HG02970 (cell line): ENCODE data around the gene THEM4.
"Not testable (repeated sequence)": the region's sequence is repeated elsewhere in the genome, so short reads cannot be mapped to it uniquely, and the experiment has no call there.

Experiments
- ATAC-seq: cut with Tn5 transposase; IDR thresholded peaks from one replicate; pipeline ENCODE4 v1.9.1; 2021; ENCODE audit warnings: mild to moderate bottlenecking, moderate library complexity, moderate number of reproducible peaks; ENCODE audit not compliant: unreplicated experiment, low FRiP score

Gene THEM4

DNA sequence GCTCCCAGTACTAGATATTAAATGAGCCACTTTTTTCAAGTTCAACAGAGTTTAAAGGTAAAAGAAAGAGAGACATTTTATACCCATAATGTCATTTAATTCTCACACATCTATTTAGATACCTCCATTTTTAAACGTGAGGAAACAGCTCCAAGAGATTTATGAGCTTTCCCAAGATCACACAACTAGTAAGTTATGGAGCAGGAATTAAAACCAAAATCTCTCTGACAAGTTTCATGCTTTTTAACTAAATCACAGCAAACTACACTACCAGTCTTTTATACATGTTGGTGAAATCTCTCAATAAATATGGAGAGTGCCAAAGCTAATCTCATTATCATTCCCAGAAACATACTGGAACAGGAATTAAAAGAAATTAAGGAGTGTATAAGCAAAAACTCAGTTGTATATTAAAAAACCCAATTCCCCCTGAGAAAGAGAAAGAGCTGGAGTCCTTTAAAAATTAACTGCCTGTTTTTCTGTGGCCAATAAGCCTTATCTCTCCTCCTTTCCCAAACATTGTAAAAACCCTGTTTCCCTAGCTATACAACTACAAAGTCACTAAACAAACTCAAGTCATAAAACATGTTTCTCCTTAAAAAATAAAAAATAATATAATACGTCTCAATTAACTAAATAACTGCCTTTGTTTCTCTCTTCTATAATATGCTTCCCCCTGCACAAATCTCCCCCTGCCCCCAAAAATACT is 26.7 kb upstream of the THEM4 start:
- no peak for ATAC-seq

DNA sequence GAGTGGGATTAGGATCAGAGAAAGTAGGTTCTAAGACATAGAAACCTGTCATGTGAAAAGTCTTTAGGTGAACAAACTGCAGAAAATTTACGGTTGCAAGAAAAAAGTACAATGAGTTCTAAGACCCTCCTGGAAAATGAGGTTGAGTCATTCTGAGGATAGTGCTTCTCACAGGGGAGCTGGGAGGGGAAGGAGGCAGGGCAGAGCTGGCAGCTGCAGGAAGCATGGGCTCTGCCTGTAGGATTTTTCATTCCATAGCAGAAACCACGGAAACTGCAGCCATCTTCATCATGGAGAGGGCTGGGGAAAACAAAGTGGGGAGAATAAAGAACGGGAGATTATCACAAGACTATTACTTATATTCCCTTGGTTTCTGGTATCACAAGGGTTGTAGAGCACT is 25.8 kb upstream of the THEM4 start:
- ATAC-seq, result no peak

DNA sequence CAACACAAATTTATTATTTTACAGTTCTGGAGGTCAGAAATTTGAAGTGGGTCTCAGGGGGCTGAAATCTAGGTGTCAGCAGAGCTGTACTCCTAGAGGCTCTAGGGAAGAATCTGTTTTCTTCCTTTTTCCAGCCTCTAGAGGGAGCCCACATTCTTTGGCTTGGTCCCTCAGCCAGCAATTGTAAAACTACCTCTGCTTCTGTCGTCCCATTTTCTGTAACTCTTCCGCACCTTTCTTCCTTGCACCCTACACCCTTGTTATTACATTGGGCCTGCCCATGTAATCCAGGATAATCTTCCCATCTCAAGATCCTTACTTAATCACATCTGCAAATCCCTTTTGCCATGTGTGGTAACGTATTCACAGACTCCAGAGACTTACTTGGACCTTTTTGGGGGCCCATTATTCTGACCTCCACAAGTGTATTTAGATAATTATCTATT is 24.8 kb upstream of the THEM4 start:
- ATAC-seq, result no peak

DNA sequence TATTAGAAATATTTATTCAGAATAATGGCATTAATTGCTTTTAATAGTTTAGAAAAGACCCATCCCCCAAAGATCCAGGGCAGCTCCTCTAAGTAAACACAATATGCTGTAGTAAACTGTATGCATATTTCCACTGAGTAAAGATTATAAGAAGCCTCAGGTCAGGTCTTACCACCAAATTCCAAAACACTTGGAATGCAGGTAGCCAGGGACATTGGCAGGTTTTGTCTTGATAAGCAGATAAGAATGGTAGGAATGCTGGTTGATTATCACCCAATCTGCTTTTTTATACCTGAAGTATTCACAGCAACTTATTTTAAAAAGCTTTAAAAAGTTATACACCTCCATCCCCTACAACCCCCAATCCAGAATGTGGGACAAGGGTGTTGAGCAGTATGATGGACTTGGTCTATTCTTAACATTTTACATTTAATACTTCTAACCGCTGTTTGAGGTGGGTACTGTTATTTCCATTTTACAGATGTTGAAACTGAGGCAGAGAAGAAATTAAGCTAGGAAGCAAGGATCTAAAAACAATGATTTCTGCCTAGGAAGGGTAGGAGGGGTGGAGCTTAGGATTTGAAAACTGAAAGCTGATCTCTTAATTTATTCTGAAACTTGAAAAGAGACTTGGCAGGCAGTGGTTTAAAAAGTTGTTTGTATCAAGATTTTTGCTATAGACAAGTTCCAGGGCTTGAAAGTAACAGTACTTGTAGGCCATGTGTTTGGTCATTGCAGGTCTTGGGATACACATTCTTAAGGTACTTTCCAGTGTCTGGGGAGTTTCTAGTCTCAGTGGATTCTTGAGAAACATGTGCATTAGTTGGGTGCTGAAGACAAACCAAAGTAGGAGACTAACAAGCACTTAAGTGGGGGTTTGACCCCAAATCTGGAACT is 15.6 kb upstream of the THEM4 start:
- no peak for ATAC-seq

DNA sequence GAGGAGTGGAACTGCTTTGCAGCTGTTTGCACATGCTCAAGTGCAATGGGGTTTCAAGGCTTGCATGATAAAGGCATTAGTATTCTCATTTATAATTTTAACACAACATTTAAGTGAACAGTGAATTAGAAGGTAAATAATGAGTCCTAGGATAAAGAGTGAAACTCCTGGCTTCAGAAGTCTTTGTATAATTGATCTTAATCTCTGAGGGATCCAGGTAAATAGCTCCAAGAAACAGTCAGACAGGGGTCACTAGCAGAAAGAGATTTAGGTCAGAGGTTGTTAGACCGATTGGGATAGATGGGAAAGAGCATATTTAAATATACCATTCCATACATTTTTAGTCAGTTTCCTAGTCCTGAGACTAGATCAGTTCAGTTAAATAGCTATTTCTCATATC is 14.1 kb upstream of the THEM4 start:
- no peak for ATAC-seq

DNA sequence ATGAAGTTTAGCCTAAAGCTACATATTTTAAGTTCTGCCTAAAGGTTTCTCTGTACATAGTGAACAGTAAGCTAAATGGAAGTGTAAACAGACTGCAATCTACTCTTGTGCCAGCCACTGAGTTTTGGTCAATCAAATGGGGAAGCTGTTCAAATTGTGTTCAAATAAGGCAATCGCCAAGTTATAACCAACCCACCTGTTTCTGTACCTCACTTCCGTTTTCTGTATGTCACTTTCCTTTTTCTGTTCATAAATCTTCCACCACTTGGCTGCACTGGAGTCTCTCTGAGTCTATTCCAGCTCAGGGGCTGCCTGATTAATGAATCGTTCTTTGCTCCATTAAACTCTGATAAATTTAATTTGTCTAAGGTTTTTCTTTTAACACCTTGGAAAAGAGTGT is 10.8 kb upstream of the THEM4 start:
- no peak for ATAC-seq

DNA sequence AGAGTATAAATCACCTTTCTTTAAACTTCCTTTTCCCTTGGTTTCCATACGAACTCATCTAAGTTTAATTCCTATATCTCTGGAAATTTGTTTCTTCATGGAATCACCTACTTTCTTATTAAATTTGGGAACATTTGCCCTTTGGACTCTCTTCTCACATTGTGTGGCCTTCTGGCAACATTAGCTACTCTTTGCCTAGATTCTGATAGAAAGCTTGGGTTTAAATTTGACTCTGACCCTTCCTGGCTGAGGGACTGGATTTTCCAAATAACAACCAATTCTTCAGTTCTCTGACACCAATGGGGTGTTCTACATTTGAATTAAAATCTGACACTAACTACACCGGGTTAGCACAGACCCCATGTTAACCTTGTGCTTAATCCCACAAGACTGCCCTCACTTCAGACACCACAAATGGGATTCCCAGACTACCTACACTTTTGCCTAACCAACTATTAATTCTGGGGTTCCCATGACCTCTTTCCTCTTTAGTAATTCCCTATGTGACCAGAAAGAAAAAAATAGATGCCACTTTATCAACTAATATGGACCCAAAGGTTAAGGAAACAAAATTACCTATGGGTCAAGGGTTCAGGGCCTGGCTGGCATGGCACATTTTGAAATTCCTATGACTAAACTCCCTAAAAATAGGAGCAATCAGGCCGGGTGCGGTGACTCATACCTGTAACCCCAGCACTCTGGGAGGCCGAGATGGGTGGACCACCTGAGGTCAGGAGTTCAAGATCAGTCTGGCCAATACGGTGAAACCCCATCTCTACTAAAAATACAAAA is 9.7 kb upstream of the THEM4 start:
- ATAC-seq, result no peak

DNA sequence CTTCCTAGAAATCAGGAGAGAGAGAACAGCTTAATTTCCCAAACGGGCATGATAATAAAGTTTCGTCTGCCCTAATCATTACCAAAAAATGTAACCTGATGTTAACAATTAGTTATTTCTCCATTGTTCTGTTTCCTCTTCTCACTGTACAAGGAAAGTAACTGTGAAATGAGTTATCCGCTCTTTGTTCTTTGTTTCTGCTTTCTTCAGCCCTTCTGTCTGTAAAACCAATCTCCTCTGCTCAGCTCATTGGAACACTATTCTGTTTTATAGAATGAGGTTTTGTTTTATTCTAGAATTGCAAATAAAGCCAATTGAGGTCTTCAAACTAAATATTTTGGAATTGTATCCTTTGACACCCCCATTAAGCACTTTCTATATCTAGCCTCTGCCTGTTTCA is 8.8 kb upstream of the THEM4 start:
- no peak for ATAC-seq

DNA sequence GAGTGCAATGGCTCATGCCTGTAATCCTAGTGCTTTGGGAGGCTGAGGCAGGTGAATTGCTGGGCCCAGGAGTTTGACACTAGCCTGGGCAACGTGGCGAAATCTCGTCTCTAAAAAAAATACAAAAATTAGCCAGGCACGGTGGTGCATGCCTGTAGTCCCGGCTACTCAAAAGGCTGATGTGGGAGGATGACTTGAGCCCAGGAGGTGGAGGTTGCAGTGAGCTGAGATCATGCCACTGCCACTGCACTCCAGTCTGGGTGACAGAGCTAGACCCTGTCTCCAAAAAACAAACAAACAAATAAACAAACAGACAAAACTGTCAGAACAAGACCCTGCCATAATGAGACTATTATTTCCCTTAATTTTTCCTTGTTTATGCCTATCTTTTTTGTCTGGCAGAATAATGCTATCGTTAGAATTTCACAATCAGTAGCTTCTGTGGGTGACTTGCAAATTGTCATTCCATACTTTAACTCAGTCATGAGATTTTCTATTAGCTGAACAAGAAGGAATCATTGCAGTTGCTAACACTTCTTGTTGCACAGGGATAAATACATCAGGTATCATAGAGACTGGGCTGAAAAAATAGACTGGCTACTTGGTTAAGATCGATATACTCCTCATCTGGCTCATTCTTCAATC is 7.5 kb upstream of the THEM4 start:
- no peak for ATAC-seq

DNA sequence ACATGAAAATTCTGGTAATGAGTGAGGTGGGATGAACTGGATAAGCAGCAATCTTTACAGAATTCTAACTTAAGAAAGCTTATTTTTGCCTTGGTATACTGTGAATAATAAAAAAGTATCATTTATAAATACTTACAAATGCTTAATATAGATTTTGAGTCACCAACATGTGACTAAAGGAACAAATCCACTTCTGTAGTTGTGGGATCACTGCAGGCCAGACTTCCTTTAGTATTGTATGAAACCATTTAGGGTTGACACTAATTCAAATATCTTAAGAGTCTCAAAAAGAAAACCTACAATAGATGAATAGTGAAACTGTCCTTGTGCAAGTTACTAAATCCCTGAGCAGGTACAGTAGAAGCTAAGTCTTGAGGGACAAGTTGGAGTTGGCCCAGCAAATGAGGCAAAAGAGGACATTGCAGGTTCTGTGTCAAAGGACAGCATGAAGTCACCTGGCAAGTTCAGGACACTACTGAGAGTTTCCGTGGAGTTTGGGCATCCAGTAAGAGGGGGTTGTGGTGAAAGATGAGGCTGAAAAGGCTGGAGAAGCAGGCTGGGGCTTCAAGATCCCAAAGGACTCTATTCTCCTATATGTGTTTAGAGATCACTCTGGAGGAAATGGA is 5.9 kb upstream of the THEM4 start:
- ATAC-seq, result no peak

DNA sequence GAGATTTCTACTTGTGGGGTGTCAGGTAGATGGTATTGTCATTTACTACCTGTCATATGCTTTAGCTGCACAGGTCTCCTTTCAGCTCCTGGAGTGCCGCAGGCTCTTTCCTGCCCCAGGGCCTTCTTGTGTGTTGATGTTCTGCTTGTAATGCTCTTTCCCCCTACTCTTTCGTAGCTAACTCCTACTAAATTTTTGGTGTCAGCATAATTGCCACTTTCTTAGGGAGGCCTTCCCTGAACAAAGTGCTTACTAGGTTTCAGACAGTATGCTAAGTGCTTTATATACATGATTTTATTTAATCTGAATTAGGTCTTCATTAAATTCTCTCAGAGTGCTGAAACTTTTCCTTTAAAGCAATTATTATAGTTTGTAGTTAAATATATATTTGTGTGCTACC is 4.8 kb upstream of the THEM4 start:
- no peak for ATAC-seq

DNA sequence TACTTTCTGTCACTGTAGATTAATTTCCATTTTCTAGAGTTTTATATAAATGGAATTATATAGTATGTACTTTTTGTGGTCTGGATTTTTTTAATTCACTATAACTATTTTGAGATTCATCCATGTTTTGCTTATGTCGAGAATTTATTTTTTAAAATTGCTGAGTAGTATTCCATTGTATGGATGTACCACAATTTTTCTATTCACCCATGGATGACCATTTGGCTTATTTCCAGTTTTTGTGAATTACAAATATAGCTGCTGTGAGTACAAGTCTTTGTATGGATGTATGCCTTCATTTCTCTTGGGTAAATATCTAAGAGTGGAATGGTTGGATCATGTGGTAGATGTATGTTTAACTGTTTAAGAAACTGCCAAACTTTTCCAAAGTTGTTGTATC is 3.7 kb upstream of the THEM4 start:
- ATAC-seq, result no peak

DNA sequence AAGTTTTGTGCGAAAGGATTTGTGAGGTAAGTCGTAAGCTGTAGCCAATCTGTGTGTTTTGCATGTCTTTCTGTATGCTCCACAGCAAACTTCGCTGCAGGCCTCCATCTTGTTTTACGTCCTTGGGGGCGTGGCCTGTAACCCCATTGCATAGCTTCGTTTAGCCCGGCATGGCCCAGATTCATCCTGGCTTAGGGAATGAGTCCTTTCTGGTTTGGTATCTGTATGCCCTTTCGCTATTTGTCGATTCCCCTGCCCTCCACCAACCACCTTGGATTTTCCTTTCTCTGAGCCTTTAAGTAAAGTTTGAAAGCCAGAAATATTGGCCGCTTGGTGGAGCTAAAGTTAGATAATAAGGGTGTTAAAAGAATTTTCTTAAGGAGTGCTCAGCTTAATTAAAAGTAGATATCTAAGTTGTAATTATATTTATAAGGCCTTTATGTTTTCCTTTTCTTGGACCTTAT is 1.1 kb downstream of the THEM4 start:
- ATAC-seq, result no peak

DNA sequence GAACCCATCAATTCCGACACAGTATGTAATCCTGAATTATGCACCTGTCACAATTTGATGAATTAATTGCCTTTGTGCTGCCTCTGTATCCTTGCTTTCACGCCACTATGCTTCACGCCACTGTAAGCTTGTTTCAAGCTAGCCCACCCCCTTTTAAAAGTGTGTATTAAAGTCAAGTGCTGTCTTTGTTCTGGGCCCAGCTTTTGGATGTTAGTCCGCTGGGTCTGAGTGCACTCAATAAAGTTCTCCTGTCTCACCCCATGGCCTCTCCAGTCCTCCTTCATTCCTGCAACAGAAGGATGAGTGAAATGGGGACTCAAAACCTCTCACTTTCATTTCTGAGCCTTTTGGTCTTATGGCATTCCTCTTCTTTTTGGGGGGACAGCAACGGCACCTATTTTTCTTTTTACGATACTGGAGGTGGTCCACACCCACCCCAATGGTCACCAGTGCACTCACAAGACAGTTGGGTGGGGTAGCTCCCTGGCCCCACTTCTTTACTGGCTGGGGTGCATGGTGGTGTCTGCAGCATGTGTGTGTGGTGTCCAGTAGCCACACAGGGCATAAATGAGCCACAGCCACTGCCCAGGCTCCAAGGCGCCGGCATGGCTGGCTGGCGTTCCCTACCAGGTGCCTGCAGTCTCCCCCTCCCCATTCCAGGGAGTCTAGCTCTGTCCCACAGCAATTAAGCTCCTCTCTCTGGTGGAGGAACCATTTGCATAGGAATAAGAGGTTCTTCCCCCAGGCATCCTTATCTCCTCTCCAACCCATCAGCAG is 1.8 kb downstream of the THEM4 start:
- no peak for ATAC-seq

DNA sequence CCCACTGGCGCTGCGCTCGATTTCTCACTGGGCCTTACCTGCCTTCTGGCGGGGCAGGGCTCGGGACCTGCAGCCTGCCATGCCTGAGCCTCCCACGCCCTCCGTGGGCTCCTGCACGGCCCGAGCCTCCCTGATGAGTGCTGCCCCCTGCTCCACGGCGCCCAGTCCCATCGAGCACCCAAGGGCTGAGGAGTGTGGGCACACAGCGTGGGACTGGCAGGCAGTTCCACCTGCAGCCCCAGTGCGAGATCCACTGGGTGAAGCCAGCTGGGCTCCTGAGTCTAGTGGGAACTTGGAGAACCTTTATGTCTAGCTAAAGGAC is 3.0 kb downstream of the THEM4 start:
- ATAC-seq, result not testable (repeated sequence)

DNA sequence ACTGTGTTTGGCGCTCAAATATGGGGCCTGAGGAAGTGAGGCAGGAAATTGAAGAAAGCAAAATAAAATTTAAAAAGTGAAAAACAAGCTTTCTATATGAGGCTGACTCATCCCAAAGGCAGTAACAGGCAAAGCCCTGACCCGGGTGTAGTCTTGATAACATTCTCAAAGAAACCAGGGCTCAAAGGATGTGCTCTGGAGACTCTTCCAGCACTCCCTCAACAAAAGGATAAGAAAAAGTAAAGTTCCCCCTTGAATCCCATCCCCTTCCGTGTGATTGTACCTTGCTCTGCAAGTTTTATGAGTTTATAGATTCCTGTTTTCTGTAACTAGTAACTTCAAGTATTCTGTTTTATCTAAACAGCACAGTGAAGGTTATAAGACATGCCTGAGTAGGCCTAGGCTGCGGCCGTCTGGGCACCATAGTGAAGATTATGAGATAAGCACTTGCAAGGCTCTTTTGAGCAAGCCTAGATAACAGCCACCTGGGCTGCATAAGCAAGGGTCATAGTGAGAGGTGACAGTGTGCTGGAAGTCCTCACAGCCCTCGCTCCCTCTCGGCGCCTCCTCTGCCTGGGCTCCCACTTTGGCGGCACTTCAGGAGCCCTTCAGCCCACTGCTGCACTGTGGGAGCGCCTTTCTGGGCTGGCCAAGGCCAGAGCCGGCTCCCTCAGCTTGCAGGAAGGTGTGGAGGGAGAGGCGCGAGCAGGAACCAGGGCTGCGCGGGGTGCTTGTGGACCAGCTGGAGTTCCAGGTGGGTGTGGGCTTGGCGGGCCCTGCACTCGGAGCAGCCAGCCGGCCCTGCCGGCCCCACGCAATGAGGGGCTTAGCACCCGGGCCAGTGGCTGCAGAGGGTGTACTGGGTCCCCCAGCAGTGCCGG is 3.6 kb downstream of the THEM4 start:
- not testable (repeated sequence) for ATAC-seq

DNA sequence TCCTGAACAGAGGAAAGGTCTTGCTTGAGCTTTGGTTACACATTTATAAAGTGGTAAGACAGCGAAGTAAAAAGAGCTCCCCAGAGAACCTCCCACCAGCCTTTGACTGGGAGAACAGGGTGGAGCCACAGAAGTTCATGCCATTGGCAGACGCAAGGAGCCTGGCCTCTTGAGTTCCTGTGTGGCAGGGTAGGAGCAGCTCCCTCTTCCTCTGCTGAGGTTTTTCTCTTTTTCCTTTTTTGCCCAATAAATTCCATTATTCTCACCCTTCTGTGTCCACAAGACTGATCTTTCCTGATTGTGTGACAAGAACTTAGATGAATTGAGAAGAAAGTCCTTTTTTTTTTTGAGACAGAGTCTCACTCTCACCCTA is 4.3 kb downstream of the THEM4 start:
- ATAC-seq, result no peak

DNA sequence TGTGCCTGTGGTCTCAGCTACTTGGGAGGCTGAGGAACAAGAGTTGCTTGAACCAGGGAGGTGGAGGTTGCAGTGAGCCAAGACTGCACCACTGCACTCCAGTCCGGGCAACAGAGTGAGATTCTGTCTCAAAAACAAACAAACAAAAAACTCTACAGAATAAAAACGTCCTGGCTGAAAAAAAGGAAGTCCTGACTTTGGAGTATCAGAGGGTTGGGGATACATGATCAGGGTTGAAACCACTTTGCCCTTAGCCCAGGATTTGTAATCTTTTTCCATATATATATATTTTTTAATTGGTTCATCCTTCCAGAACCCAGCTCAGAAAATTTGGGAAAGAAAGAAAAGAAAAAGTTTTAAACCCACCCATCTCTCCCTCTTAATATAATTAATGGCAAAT is 6.5 kb downstream of the THEM4 start:
- ATAC-seq, result no peak

DNA sequence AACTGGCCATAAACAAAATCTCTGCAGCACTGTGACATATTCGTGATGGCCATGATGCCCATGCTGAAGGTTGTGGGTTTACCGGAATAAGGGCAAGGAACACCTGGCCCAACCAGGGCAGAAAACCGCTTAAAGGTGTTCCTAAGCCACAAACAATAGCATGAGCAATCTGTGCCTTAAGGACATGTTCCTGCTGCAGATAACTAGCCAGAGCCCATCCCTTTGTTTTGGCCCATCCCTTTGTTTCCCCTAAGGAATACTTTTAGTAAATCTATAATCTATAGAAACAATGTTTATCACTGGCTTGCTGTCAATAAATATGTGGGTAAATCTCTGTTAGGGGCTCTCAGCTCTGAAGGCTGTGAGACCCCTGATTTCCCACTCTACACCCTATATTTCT is 8.5 kb downstream of the THEM4 start:
- ATAC-seq, result not testable (repeated sequence)
